Fibroblast of upper back skin (primary cell): Measurements from ENCODE around the gene CELA1.

Experiments
- DNase-seq: peaks from one replicate; pipeline ENCODE4 v3.0.0-alpha.2; 2013

Gene CELA1

GRCh38 chr12:51374361-51374760 lies 27.9 kb upstream of the CELA1 start:
- no peak for DNase-seq

- DNase-seq: no peak
Measured at GRCh38 chr12:51373187-51373586, 26.7 kb upstream of the CELA1 start.

- DNase-seq: no peak
Measured at GRCh38 chr12:51372021-51372420, 25.5 kb upstream of the CELA1 start.

GRCh38 chr12:51371295-51371953 lies 24.9 kb upstream of the CELA1 start:
- peak; percentile 97 for DNase-seq

GRCh38 chr12:51370667-51371066 lies 24.2 kb upstream of the CELA1 start:
- DNase-seq: no peak

- no peak for DNase-seq
Measured at GRCh38 chr12:51369581-51369980, 23.1 kb upstream of the CELA1 start.

GRCh38 chr12:51368640-51369517 lies 22.4 kb upstream of the CELA1 start:
- DNase-seq: no peak

- no peak for DNase-seq
Measured at GRCh38 chr12:51365276-51365675, 18.8 kb upstream of the CELA1 start.

- DNase-seq: no peak
Measured at GRCh38 chr12:51364001-51364400, 17.5 kb upstream of the CELA1 start.

- DNase-seq: no peak
Measured at GRCh38 chr12:51362747-51363342, 16.4 kb upstream of the CELA1 start.

GRCh38 chr12:51362307-51362706 lies 15.8 kb upstream of the CELA1 start:
- DNase-seq: no peak

- no peak for DNase-seq
Measured at GRCh38 chr12:51361161-51362016, 14.9 kb upstream of the CELA1 start.

GRCh38 chr12:51360315-51360714 lies 13.8 kb upstream of the CELA1 start:
- DNase-seq: no peak

- DNase-seq: no peak
Measured at GRCh38 chr12:51359851-51360250, 13.4 kb upstream of the CELA1 start.

GRCh38 chr12:51358496-51358895 lies 12.0 kb upstream of the CELA1 start:
- DNase-seq: no peak

GRCh38 chr12:51357374-51358047 lies 11.0 kb upstream of the CELA1 start:
- no peak for DNase-seq

GRCh38 chr12:51351913-51352532 lies 5.5 kb upstream of the CELA1 start:
- peak; percentile 68 for DNase-seq

- peak; percentile 26 for DNase-seq
Measured at GRCh38 chr12:51349026-51349425, 2.5 kb upstream of the CELA1 start.

- no peak for DNase-seq
Measured at GRCh38 chr12:51348116-51348515, 1.6 kb upstream of the CELA1 start.

GRCh38 chr12:51345681-51346080 lies 798 bp downstream of the CELA1 start:
- peak; percentile 29 for DNase-seq

GRCh38 chr12:51343201-51343600 lies 3.3 kb downstream of the CELA1 start:
- no peak for DNase-seq

- no peak for DNase-seq
Measured at GRCh38 chr12:51342416-51342815, 4.1 kb downstream of the CELA1 start.
